Mesendoderm (in vitro differentiated cells): ENCODE measurements around the gene FABP1.

Experiments
- DNase-seq: peaks from one replicate; pipeline ENCODE4 v3.0.0; 2013
- H2AK5ac ChIP-seq: 2 replicates; pipeline ENCODE4 v1.6.1; 2013; ENCODE audit warnings: low read length, inconsistent platforms
- H2BK120ac ChIP-seq: 2 replicates; pipeline ENCODE4 v1.6.1; 2013; ENCODE audit warnings: low read depth, mild to moderate bottlenecking, low read length, moderate library complexity, mixed read lengths
- H2BK15ac ChIP-seq: replicated peaks from 2 replicates; pipeline ENCODE4 v1.6.1; 2013; ENCODE audit warnings: low read depth, mild to moderate bottlenecking, moderate library complexity
- H2BK5ac ChIP-seq: 2 replicates; pipeline ENCODE4 v1.6.1; 2013; ENCODE audit warnings: low read length, inconsistent platforms
- H3K18ac ChIP-seq: 2 replicates; pipeline ENCODE4 v1.6.1; 2013; ENCODE audit warnings: mild to moderate bottlenecking, low read length, mixed read lengths
- H3K23ac ChIP-seq: one replicate; pipeline ENCODE4 v1.6.1; 2013; ENCODE audit warnings: low read length
- H3K27ac ChIP-seq: 2 replicates; pipeline ENCODE4 v1.5.1; 2013; ENCODE audit warnings: low read depth, mild to moderate bottlenecking, inconsistent platforms, low read length, moderate library complexity
- H3K27me3 ChIP-seq: 2 replicates; pipeline ENCODE4 v1.6.1; 2013; ENCODE audit warnings: low read length, control low read depth, mild to moderate bottlenecking, inconsistent platforms; ENCODE audit not compliant: insufficient read depth, poor library complexity
- H3K36me3 ChIP-seq: 2 replicates; pipeline ENCODE4 v1.6.1; 2013; ENCODE audit warnings: low read length, inconsistent platforms; ENCODE audit not compliant: control insufficient read depth, insufficient read depth
- H3K4ac ChIP-seq: one replicate; pipeline ENCODE4 v1.6.1; 2013; ENCODE audit warnings: low read depth, mild to moderate bottlenecking, low read length, moderate library complexity
- H3K4me1 ChIP-seq: 2 replicates; pipeline ENCODE4 v1.6.1; 2013; ENCODE audit warnings: low read depth, low read length, inconsistent platforms; ENCODE audit not compliant: control insufficient read depth
- H3K4me2 ChIP-seq: 2 replicates; pipeline ENCODE4 v1.6.1; 2013; ENCODE audit warnings: low read length
- H3K4me3 ChIP-seq: 2 replicates; pipeline ENCODE4 v1.5.1; 2013; ENCODE audit warnings: mild to moderate bottlenecking, low read length
- H3K56ac ChIP-seq: one replicate; pipeline ENCODE4 v1.6.1; 2013; ENCODE audit warnings: low read length
- H3K79me1 ChIP-seq: 2 replicates; pipeline ENCODE4 v1.6.1; 2013; ENCODE audit warnings: low read length, inconsistent platforms
- H3K79me2 ChIP-seq: 2 replicates; pipeline ENCODE4 v1.6.1; 2013; ENCODE audit warnings: mild to moderate bottlenecking, low read length; ENCODE audit not compliant: control insufficient read depth, insufficient read depth
- H3K9ac ChIP-seq: 2 replicates; pipeline ENCODE4 v1.6.1; 2013; ENCODE audit warnings: low read length, inconsistent platforms
- H4K5ac ChIP-seq: one replicate; pipeline ENCODE4 v1.6.1; 2013; ENCODE audit warnings: low read length
- H4K8ac ChIP-seq: one replicate; pipeline ENCODE4 v1.6.1; 2013; ENCODE audit warnings: low read depth, mild to moderate bottlenecking, control low read depth, low read length, moderate library complexity
- WGBS: extraction: QIAGEN DNeasy Blood & Tissue Kit; methylation state at CpG from one replicate; pipeline ENCODE4 v1.1.7; 2013; ENCODE audit warnings: low lambda C conversion rate, missing lambda C conversion rate; ENCODE audit not compliant: insufficient coverage; ENCODE audit errors: extremely low coverage; 5-methylcytosine and 5-hydroxymethylcytosine counted together

Gene FABP1

GRCh38 chr2:88081924-88082608 is 45.8 kb downstream of the FABP1 start:
- Histone ChIP-seq H3K79me2 (no peaks in the 10 kb centered on the region), H4K5ac (no peak overlapping the region), H3K9ac (no peak overlapping the region), H3K56ac (no peak overlapping the region), H3K79me1 (no peaks in the 10 kb centered on the region), H2AK5ac (no peak overlapping the region), H3K4me2 (no peak overlapping the region), H3K4me1 (no peaks in the 10 kb centered on the region), H3K4me3 (no peak overlapping the region), H4K8ac (no peak overlapping the region), H2BK120ac (no peak overlapping the region), H3K27me3 (no peaks in the 10 kb centered on the region), H3K36me3 (no peaks in the 10 kb centered on the region), H3K4ac (no peak overlapping the region), H3K18ac (no peak overlapping the region), H2BK15ac (no peak overlapping the region), H3K27ac (no peak overlapping the region), H3K23ac (no peak overlapping the region), H2BK5ac (no peak overlapping the region)
- no CpG with 5 or more reads among the region's 4 CpGs for WGBS
- no peak for DNase-seq

GRCh38 chr2:88080545-88080944 is 47.3 kb downstream of the FABP1 start:
- DNase-seq = no peak
- Histone ChIP-seq H3K79me1 (no peaks in the 10 kb centered on the region), H2AK5ac (no peak overlapping the region), H3K36me3 (no peaks in the 10 kb centered on the region), H3K27ac (no peak overlapping the region), H3K4ac (no peak overlapping the region), H3K27me3 (no peaks in the 10 kb centered on the region), H3K4me1 (no peaks in the 10 kb centered on the region), H3K9ac (no peak overlapping the region), H3K4me2 (no peak overlapping the region), H4K8ac (no peak overlapping the region), H2BK5ac (no peak overlapping the region), H2BK15ac (no peak overlapping the region), H3K79me2 (no peaks in the 10 kb centered on the region), H3K56ac (no peak overlapping the region), H2BK120ac (no peak overlapping the region), H4K5ac (no peak overlapping the region), H3K23ac (no peak overlapping the region), H3K4me3 (no peak overlapping the region), H3K18ac (no peak overlapping the region)
- no CpG with 5 or more reads among the region's 2 CpGs for WGBS

GRCh38 chr2:88078643-88079172 is 49.2 kb downstream of the FABP1 start:
- no peaks in the 10 kb centered on the region for H3K27me3 ChIP-seq
- H3K4me2 ChIP-seq = no peak overlapping the region
- no peak overlapping the region for H3K4me3 ChIP-seq
- H3K9ac ChIP-seq = no peak overlapping the region
- no peak overlapping the region for H2BK15ac ChIP-seq
- H3K4me1 ChIP-seq = no peaks in the 10 kb centered on the region
- DNase-seq = no peak
- H3K36me3 ChIP-seq = no peaks in the 10 kb centered on the region
- H2AK5ac ChIP-seq = no peak overlapping the region
- H4K8ac ChIP-seq = no peak overlapping the region
- H2BK5ac ChIP-seq = no peak overlapping the region
- H3K23ac ChIP-seq = no peak overlapping the region
- no peak overlapping the region for H2BK120ac ChIP-seq
- no peak overlapping the region for H3K27ac ChIP-seq
- H3K56ac ChIP-seq = no peak overlapping the region
- no CpG with 5 or more reads among the region's 3 CpGs for WGBS
- H3K18ac ChIP-seq = no peak overlapping the region
- H3K79me1 ChIP-seq = no peaks in the 10 kb centered on the region
- H3K79me2 ChIP-seq = no peaks in the 10 kb centered on the region
- no peak overlapping the region for H3K4ac ChIP-seq
- no peak overlapping the region for H4K5ac ChIP-seq

GRCh38 chr2:88077080-88077479 is 50.8 kb downstream of the FABP1 start:
- H3K79me1 ChIP-seq = no peaks in the 10 kb centered on the region
- H2BK15ac ChIP-seq = no peak overlapping the region
- H3K4me2 ChIP-seq = no peak overlapping the region
- H3K4me1 ChIP-seq = no peaks in the 10 kb centered on the region
- H2AK5ac ChIP-seq = no peak overlapping the region
- no peak overlapping the region for H2BK120ac ChIP-seq
- H4K5ac ChIP-seq = no peak overlapping the region
- no peak for DNase-seq
- H3K56ac ChIP-seq = no peak overlapping the region
- no peak overlapping the region for H3K27ac ChIP-seq
- H3K27me3 ChIP-seq = no peaks in the 10 kb centered on the region
- no peaks in the 10 kb centered on the region for H3K79me2 ChIP-seq
- H3K36me3 ChIP-seq = no peaks in the 10 kb centered on the region
- WGBS = no CpG with 5 or more reads among the region's 8 CpGs
- no peak overlapping the region for H3K4me3 ChIP-seq
- H3K18ac ChIP-seq = no peak overlapping the region
- H3K9ac ChIP-seq = no peak overlapping the region
- no peak overlapping the region for H4K8ac ChIP-seq
- H3K4ac ChIP-seq = no peak overlapping the region
- H3K23ac ChIP-seq = no peak overlapping the region
- H2BK5ac ChIP-seq = no peak overlapping the region

- Histone ChIP-seq H3K4ac (no peak overlapping the region), H4K8ac (no peak overlapping the region), H3K27ac (no peak overlapping the region), H3K18ac (no peak overlapping the region), H2AK5ac (no peak overlapping the region), H3K4me2 (no peak overlapping the region), H2BK5ac (no peak overlapping the region), H3K36me3 (no peaks in the 10 kb centered on the region), H3K79me2 (no peaks in the 10 kb centered on the region), H3K4me3 (no peak overlapping the region), H3K79me1 (no peaks in the 10 kb centered on the region), H3K4me1 (no peaks in the 10 kb centered on the region), H3K27me3 (no peaks in the 10 kb centered on the region), H2BK120ac (no peak overlapping the region), H4K5ac (no peak overlapping the region), H2BK15ac (no peak overlapping the region), H3K9ac (no peak overlapping the region), H3K23ac (no peak overlapping the region), H3K56ac (no peak overlapping the region)
- WGBS = 100% methylated on average over 1 of the region's 4 CpGs
- no peak for DNase-seq
Measured at GRCh38 chr2:88074854-88075292, 53.0 kb downstream of the FABP1 start.

- Histone ChIP-seq H2AK5ac (no peak overlapping the region), H3K27ac (no peak overlapping the region), H3K23ac (no peak overlapping the region), H4K8ac (no peak overlapping the region), H3K9ac (no peak overlapping the region), H2BK120ac (no peak overlapping the region), H3K4ac (no peak overlapping the region), H3K4me1 (no peaks in the 10 kb centered on the region), H2BK5ac (no peak overlapping the region), H3K56ac (no peak overlapping the region), H3K4me3 (no peak overlapping the region), H3K18ac (no peak overlapping the region), H3K4me2 (no peak overlapping the region), H3K27me3 (no peaks in the 10 kb centered on the region), H2BK15ac (no peak overlapping the region), H3K79me2 (no peaks in the 10 kb centered on the region), H4K5ac (no peak overlapping the region), H3K36me3 (no peaks in the 10 kb centered on the region), H3K79me1 (no peaks in the 10 kb centered on the region)
- no peak for DNase-seq
Measured at GRCh38 chr2:88074150-88074549, 53.7 kb downstream of the FABP1 start.
